Astrocyte of the spinal cord (primary cell): ENCODE data around the gene TTYH3.

Experiments
- DNase-seq: peaks from one replicate; pipeline ENCODE4 v3.0.0; 2011; ENCODE audit warnings: low read depth, low spot score
- H3K4me3 ChIP-seq: 2 replicates; pipeline ENCODE4 v1.5.1; 2011; ENCODE audit warnings: low read depth, mild to moderate bottlenecking, low read length, moderate library complexity
- in situ Hi-C: cut with HindIII; loops from 2 replicates; pipeline ENCODE4 v1.10.0; 2017; ENCODE audit warnings: low sequenced_read_pairs
- TF ChIP-seq, protein P1 (sequence below): IDR thresholded peaks from 2 replicates; pipeline ENCODE4 v1.5.1; 2012; ENCODE audit warnings: low read depth, mild to moderate bottlenecking, low read length, inconsistent platforms

The TTYH3 gene

GRCh38 chr7:2624293-2624886 lies 7.4 kb upstream of the TTYH3 start:
- no peak overlapping the region for H3K4me3 ChIP-seq
- TF ChIP-seq, protein P1, sequence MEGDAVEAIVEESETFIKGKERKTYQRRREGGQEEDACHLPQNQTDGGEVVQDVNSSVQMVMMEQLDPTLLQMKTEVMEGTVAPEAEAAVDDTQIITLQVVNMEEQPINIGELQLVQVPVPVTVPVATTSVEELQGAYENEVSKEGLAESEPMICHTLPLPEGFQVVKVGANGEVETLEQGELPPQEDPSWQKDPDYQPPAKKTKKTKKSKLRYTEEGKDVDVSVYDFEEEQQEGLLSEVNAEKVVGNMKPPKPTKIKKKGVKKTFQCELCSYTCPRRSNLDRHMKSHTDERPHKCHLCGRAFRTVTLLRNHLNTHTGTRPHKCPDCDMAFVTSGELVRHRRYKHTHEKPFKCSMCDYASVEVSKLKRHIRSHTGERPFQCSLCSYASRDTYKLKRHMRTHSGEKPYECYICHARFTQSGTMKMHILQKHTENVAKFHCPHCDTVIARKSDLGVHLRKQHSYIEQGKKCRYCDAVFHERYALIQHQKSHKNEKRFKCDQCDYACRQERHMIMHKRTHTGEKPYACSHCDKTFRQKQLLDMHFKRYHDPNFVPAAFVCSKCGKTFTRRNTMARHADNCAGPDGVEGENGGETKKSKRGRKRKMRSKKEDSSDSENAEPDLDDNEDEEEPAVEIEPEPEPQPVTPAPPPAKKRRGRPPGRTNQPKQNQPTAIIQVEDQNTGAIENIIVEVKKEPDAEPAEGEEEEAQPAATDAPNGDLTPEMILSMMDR = no peak
- in situ Hi-C loops = no loop called here

GRCh38 chr7:2626498-2627117 lies 5.2 kb upstream of the TTYH3 start:
- no peak overlapping the region for H3K4me3 ChIP-seq
- DNase-seq = peak; percentile 71
- in situ Hi-C loops = no loop called here
- TF ChIP-seq, protein P1 = no peak

More at GRCh38 chr7:2624293-2624886, 7.4 kb upstream of the TTYH3 start:
- DNase-seq = no peak

GRCh38 chr7:2627258-2628129 lies 4.3 kb upstream of the TTYH3 start:
- in situ Hi-C loops = no loop called here

DNA sequence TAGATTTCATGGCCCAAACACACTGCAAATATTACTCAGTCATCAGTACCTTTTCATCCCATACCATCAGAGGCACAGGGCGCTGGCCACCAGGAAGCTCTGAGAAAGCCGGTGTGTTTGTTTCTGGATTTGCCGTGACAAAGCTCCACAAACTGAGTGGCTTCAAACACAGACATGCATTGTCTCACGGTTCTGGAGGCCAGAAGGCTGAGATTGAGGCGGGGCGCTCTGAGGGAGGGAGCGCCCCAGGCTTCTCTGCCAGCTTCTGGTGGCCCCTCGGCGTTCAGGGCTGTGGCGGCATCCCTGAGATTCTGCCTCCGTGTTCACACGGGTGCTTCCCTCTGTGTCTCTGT lies 3.7 kb upstream of the TTYH3 start:
- H3K4me3 ChIP-seq = no peak overlapping the region
- DNase-seq = no peak
- in situ Hi-C loops = no loop called here
- TF ChIP-seq, protein P1 = no peak

More at GRCh38 chr7:2627258-2628129, 4.3 kb upstream of the TTYH3 start:
- no peak for DNase-seq
- TF ChIP-seq, protein P1 = no peak
- no peak overlapping the region for H3K4me3 ChIP-seq

DNA sequence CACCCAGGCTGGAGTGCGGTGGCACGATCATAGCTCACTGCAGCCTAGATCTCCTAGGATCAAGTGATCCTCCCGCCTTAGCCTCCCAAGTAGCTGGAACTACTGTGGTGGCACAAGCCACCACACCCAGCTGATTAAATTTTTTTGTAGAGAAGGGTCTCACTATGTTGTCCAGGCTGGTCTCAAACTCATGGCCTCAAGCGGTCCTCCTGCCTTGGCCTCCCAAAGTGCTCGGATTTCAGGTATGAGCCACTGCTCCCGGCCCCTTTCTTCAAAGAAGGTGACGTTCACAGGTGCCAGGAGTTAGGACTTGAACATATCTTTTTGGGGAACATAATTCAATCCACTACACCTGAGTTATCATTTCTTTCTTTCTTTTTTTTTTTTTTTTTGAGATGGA lies 2.9 kb upstream of the TTYH3 start:
- H3K4me3 ChIP-seq = no peak overlapping the region
- DNase-seq = no peak
- in situ Hi-C loops = no loop called here
- TF ChIP-seq, protein P1 = no peak

- no peak for DNase-seq
- no peak overlapping the region for H3K4me3 ChIP-seq
- TF ChIP-seq, protein P1 = no peak
- in situ Hi-C loops = no loop called here
These were observed 1.8 kb upstream of the TTYH3 start for GRCh38 chr7:2629746-2630681.
